ENCODE measurements around the gene DPP4.
"Not testable (repeated sequence)": the region's sequence is repeated elsewhere in the genome, so short reads cannot be mapped to it uniquely, and the experiment has no call there.

DPP4 gene

GRCh38 chr2:161954103-161954502 is 119.9 kb downstream of the DPP4 start:
- DNase-seq (ENCODE audit: low spot score): no peak

DNA sequence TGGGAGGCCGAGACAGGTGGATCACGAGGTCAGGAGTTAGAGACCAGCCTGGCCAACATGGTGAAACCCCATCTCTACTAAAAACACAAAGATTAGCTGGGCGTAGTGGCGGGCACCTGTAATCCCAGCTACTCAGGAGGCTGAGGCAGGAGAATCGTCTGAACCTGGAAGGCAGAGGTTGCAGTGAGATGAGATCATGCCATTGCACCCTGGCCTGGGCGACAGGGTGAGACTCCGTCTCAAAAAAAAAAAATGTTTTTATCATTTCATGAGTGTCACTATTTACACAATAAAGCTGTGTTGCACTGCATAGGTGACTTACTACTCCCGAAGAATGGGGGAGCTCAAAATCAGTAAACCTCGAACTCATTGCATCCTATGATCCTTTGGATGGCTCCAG is 120.6 kb downstream of the DPP4 start:
- DNase-seq (ENCODE audit: low spot score): not testable (repeated sequence)

- no peak for DNase-seq (ENCODE audit: low spot score)
These were observed 121.2 kb downstream of the DPP4 start for GRCh38 chr2:161952783-161953191.

DNA sequence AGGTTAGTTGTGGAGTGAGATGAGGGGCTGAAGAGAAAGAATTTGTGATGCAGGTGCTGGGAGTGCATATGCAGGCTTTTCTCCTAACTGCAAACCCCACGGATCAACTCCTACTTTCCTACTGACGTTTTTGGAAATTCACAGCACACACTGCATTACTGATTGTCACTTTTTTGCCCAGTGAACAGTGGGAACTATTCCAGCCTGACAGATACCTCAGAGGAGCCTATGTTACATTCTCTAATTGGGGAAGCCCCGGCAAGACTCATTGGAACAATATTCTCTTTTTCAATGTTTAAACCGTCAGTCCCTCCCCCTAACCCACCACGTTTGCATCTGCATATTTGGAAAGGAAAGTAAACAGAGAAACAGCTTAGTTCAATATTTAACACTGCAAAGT is 126.2 kb downstream of the DPP4 start:
- DNase-seq (ENCODE audit: low spot score): no peak

GRCh38 chr2:161947406-161947805 is 126.6 kb downstream of the DPP4 start:
- DNase-seq (ENCODE audit: low spot score): no peak

DNA sequence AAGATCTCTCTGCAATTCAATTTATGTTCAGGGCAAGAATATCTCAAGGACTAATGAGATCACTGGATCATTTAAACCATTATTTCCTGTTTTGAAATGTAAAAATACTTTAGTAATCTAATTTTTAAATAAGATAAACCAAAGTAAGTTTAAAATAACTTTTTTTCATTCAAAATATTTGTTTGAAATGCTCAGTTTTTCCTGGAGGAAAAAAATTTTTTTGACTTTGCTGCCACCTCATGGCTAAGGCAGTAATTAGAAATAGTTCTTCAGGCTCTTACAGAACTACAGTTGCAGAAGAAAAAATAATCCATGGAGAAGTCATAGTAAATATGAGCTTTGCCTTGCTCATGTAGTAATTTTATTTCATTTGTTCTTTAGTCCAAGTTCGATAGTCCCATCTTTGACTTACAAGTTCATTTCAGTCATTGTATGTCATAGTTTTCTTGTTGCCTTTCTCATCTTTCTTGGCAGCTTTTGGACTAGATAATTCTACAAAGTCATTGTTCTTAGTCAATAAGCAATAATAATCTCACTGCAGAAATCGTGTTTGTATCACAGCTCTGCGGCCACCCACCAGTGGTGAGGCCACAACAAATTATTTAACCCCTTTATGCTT is 127.4 kb downstream of the DPP4 start:
- no peak for DNase-seq (ENCODE audit: low spot score)

- DNase-seq (ENCODE audit: low spot score): no peak
These were observed 131.0 kb downstream of the DPP4 start for GRCh38 chr2:161943011-161943410.
